GM13977 (cell line): ENCODE measurements around the gene TALDO1.

ENCODE experiments used
- DNase-seq: peaks from one replicate; pipeline ENCODE4 v3.0.0; 2012; ENCODE audit warnings: low spot score
- in situ Hi-C: fragments of 300-500 bp; cut with MboI; formaldehyde crosslinking; loops from one replicate; pipeline ENCODE4 v1.12.0; 2022; ENCODE audit warnings: low sequenced_read_pairs, low pct_unique_long_range_greater_than_20kb, mixed read lengths, inconsistent platforms; ENCODE audit not compliant: unreplicated experiment
- TF ChIP-seq, protein P1 (sequence below): IDR thresholded peaks from 2 replicates; pipeline ENCODE4 v1.5.1; 2012; ENCODE audit warnings: mild to moderate bottlenecking, control low read depth; ENCODE audit not compliant: insufficient read depth; ENCODE audit errors: extremely low read depth, missing control alignments

TALDO1 gene

GRCh38 chr11:769887-770641 is 22.8 kb downstream of the TALDO1 start:
- TF ChIP-seq, protein P1, sequence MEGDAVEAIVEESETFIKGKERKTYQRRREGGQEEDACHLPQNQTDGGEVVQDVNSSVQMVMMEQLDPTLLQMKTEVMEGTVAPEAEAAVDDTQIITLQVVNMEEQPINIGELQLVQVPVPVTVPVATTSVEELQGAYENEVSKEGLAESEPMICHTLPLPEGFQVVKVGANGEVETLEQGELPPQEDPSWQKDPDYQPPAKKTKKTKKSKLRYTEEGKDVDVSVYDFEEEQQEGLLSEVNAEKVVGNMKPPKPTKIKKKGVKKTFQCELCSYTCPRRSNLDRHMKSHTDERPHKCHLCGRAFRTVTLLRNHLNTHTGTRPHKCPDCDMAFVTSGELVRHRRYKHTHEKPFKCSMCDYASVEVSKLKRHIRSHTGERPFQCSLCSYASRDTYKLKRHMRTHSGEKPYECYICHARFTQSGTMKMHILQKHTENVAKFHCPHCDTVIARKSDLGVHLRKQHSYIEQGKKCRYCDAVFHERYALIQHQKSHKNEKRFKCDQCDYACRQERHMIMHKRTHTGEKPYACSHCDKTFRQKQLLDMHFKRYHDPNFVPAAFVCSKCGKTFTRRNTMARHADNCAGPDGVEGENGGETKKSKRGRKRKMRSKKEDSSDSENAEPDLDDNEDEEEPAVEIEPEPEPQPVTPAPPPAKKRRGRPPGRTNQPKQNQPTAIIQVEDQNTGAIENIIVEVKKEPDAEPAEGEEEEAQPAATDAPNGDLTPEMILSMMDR: no peak
- no peak for DNase-seq
- in situ Hi-C loops: no loop called here

- in situ Hi-C loops: no loop called here
- TF ChIP-seq, protein P1: no peak
- no peak for DNase-seq
These were observed 23.7 kb downstream of the TALDO1 start for GRCh38 chr11:770642-771616.

- TF ChIP-seq, protein P1: no peak
- in situ Hi-C loops: no loop called here
- no peak for DNase-seq
These were observed 24.4 kb downstream of the TALDO1 start for GRCh38 chr11:771617-772204.

- TF ChIP-seq, protein P1: no peak
- DNase-seq: no peak
- in situ Hi-C loops: no loop called here
These were observed 25.4 kb downstream of the TALDO1 start for GRCh38 chr11:772429-773390.

- in situ Hi-C loops: no loop called here
- TF ChIP-seq, protein P1: no peak
- no peak for DNase-seq
These were observed 26.2 kb downstream of the TALDO1 start for GRCh38 chr11:773425-773824.

GRCh38 chr11:773830-774229 is 26.6 kb downstream of the TALDO1 start:
- no peak for DNase-seq
- TF ChIP-seq, protein P1: no peak
- in situ Hi-C loops: no loop called here
